Measurements from ENCODE around the gene RALGAPB.

DNA sequence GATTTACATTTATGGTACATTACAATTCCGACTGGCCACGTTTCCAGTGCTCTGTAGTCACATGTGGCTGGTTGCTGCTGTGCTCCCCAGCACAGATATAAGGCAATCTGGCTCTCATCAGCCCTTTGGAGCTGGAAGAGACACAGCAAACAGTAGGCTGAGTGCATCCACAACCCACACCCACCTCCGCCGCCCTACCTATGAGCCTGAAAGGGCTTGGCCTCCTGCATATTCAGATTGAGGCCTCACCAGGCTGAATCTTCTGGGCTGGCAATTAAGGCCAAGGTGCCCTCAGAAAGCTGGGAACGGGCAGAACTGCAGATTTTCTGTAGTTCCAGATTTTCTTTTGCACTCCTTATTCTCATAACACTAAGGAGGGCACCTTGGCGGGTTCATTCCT lies 34.8 kb upstream of the RALGAPB start:
- TF ChIP-seq EZH2 (IDR thresholded peaks at IDR 0.05; ENCODE audit: borderline replicate concordance, low read depth, low read length, severe bottlenecking) = no peak
- TF ChIP-seq, protein P1, sequence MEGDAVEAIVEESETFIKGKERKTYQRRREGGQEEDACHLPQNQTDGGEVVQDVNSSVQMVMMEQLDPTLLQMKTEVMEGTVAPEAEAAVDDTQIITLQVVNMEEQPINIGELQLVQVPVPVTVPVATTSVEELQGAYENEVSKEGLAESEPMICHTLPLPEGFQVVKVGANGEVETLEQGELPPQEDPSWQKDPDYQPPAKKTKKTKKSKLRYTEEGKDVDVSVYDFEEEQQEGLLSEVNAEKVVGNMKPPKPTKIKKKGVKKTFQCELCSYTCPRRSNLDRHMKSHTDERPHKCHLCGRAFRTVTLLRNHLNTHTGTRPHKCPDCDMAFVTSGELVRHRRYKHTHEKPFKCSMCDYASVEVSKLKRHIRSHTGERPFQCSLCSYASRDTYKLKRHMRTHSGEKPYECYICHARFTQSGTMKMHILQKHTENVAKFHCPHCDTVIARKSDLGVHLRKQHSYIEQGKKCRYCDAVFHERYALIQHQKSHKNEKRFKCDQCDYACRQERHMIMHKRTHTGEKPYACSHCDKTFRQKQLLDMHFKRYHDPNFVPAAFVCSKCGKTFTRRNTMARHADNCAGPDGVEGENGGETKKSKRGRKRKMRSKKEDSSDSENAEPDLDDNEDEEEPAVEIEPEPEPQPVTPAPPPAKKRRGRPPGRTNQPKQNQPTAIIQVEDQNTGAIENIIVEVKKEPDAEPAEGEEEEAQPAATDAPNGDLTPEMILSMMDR (IDR thresholded peaks at IDR 0.05; ENCODE audit: borderline replicate concordance, extremely low read depth, low read length, poor library complexity, severe bottlenecking) = no peak

Measured in DND-41 (cell line).